Measurements from ENCODE around the gene BABAM2.

DNA sequence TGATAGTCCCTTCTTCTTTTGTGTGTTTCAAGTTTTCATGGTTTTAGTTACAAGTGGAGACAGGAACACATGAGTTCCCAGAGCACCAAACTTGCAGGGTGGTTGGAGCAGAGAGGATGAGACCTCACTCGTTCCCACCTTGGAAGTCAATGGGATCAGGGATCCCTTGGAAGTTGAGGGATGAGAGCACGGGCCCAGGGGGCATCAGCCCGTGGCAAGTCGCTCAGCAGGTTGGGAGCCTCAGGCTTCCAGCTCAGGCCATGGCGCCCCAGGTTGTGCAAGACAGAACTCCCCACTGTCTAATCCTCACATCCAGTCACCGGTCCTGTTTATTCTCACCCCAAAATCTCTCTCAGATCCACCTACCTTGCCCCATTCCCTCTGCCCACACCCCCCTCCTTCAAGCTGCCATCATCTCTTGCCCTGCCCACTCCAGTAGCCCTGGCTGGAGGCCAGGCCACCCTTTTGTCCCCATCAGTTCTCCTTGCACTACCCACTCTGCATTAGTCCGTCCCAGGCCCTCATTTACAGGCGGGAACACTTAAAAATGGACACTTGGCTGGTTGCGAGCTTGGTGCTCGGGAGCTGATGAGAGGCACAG is 464.5 kb downstream of the BABAM2 start:
- no peak for TF ChIP-seq POLR2A (IDR thresholded peaks at IDR 0.05)
- TF ChIP-seq, protein P1, sequence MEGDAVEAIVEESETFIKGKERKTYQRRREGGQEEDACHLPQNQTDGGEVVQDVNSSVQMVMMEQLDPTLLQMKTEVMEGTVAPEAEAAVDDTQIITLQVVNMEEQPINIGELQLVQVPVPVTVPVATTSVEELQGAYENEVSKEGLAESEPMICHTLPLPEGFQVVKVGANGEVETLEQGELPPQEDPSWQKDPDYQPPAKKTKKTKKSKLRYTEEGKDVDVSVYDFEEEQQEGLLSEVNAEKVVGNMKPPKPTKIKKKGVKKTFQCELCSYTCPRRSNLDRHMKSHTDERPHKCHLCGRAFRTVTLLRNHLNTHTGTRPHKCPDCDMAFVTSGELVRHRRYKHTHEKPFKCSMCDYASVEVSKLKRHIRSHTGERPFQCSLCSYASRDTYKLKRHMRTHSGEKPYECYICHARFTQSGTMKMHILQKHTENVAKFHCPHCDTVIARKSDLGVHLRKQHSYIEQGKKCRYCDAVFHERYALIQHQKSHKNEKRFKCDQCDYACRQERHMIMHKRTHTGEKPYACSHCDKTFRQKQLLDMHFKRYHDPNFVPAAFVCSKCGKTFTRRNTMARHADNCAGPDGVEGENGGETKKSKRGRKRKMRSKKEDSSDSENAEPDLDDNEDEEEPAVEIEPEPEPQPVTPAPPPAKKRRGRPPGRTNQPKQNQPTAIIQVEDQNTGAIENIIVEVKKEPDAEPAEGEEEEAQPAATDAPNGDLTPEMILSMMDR (IDR thresholded peaks at IDR 0.05), result no peak

All from right lobe of liver (tissue), 4 donors.